Stimulated activated CD8-positive, alpha-beta memory T cell treated with anti-CD3 and anti-CD28 coated beads, Interleukin-15, amount 100 ng/mL, for 48 hours (primary cell): ENCODE data around the gene MED26.

Experiments used
- DNase-seq, 2 donors: peaks; one replicate each; pipeline ENCODE4 v3.0.0-alpha.2; 2020; ENCODE audit warnings: low read depth in 2 of 2

The MED26 gene

GRCh38 chr19:16650821-16651220, 22.8 kb upstream of the MED26 start:
- DNase-seq, result no peak

- no peak for DNase-seq
These were observed 21.7 kb upstream of the MED26 start for GRCh38 chr19:16649734-16650133.

GRCh38 chr19:16645140-16645539, 17.1 kb upstream of the MED26 start:
- DNase-seq, result no peak

- DNase-seq, result no peak
These were observed 13.7 kb upstream of the MED26 start for GRCh38 chr19:16641695-16642094.

GRCh38 chr19:16640951-16641350, 12.9 kb upstream of the MED26 start:
- DNase-seq, result no peak

GRCh38 chr19:16638666-16639065, 10.7 kb upstream of the MED26 start:
- DNase-seq, result no peak

GRCh38 chr19:16637535-16637934, 9.5 kb upstream of the MED26 start:
- DNase-seq, result no peak

GRCh38 chr19:16631465-16631864, 3.5 kb upstream of the MED26 start:
- DNase-seq, result no peak

- no peak for DNase-seq
These were observed 1.1 kb upstream of the MED26 start for GRCh38 chr19:16628984-16629691.

GRCh38 chr19:16627928-16628182, 149 bp downstream of the MED26 start:
- DNase-seq, result no peak

- DNase-seq, result no peak
These were observed 644 bp downstream of the MED26 start for GRCh38 chr19:16627193-16627927.

GRCh38 chr19:16626796-16627192, 1.2 kb downstream of the MED26 start:
- DNase-seq, result no peak

- no peak for DNase-seq
These were observed 2.6 kb downstream of the MED26 start for GRCh38 chr19:16625163-16625958.

- DNase-seq, result no peak
These were observed 3.8 kb downstream of the MED26 start for GRCh38 chr19:16624236-16624635.

GRCh38 chr19:16623576-16623975, 4.4 kb downstream of the MED26 start:
- DNase-seq, result no peak

GRCh38 chr19:16623066-16623465, 4.9 kb downstream of the MED26 start:
- DNase-seq, result no peak

GRCh38 chr19:16621165-16621800, 6.7 kb downstream of the MED26 start:
- no peak for DNase-seq

- DNase-seq, result no peak
These were observed 7.4 kb downstream of the MED26 start for GRCh38 chr19:16620584-16620983.

GRCh38 chr19:16620018-16620417, 8.0 kb downstream of the MED26 start:
- no peak for DNase-seq

- no peak for DNase-seq
These were observed 8.5 kb downstream of the MED26 start for GRCh38 chr19:16619457-16619856.

- no peak for DNase-seq
These were observed 9.8 kb downstream of the MED26 start for GRCh38 chr19:16618248-16618647.

- no peak for DNase-seq
These were observed 12.2 kb downstream of the MED26 start for GRCh38 chr19:16615808-16616207.
